K562 (cell line): ENCODE results near the gene NAP1L1. TPM values are rescaled to one million over a fixed set of nuclear protein-coding genes. Genes with fewer than 3 reads are reported as not detected.
A peak's percentile ranks its signal among the peaks of the same experiment; 100 is the strongest.

ENCODE experiments used
- ATAC-seq: fragments of 200-7000 bp; cut with Tn5 transposase; 3 replicates; pipeline ENCODE4 v1.9.1; 2020; ENCODE audit warnings: moderate library complexity
- BruUV-seq: library from RNA; stranded (reverse); fragments of 400-500 nt; replicated peaks from 2 replicates; lab custom pipeline; 2021; lab: Mats Ljungman, UMichigan
- CTCF ChIA-PET: fragments of 300-600 bp; formaldehyde crosslinking; extraction: SDS; loops from one replicate; lab custom pipeline; 2021; ENCODE audit warnings: low intra/inter-chr PET ratio; lab: Yijun Ruan, JAX
- POLR2A ChIA-PET: fragments of 300-600, 350-650 bp; sonication (Branson Sonifier 250); formaldehyde crosslinking; extraction: SDS; loops from one replicate; lab custom pipeline; 2021; ENCODE audit warnings: antibody characterized with exemption, inconsistent platforms; lab: Yijun Ruan, JAX
- DNase-seq, 4 experiments: peaks; one replicate each; pipeline versions ENCODE4 v3.0.0 to v3.0.0-alpha.2; 2011 to 2018; ENCODE audit warnings: low spot score in 3 of 4, mixed read lengths in 3 of 4; ENCODE audit errors: extremely low read depth in 1 of 4
- FAIRE-seq: peaks from 2 replicates; lab custom pipeline; 2011; peaks lifted over from hg19 to GRCh38; lab: Jason Lieb, UNC
- H2AFZ ChIP-seq: 2 replicates; pipeline ENCODE4 v1.6.0; 2011; ENCODE audit warnings: low read depth, low read length, control low read depth, inconsistent platforms
- H3K27ac ChIP-seq: fragments of 200-600 bp; 3 replicates; pipeline ENCODE4 v1.8.0; 2011; ENCODE audit warnings: low read depth, mild to moderate bottlenecking, control low read depth, inconsistent platforms, low read length, moderate library complexity, mixed read lengths; ENCODE audit errors: extremely low read depth
- H3K27me3 ChIP-seq, 2 experiments: fragments of 300-600 bp in 1 of 2; 2 replicates in 1 of 2; 3 replicates in 1 of 2; pipeline versions ENCODE4 v1.6.0 to v1.8.0; 2011; ENCODE audit warnings: inconsistent platforms in 2 of 2, low read length in 2 of 2, mild to moderate bottlenecking in 1 of 2, mixed read lengths in 1 of 2, moderate library complexity in 1 of 2; ENCODE audit not compliant: control insufficient read depth in 2 of 2, insufficient read depth in 2 of 2
- H3K36me3 ChIP-seq: fragments of 300-600 bp; 3 replicates; pipeline ENCODE4 v1.8.0; 2011; ENCODE audit warnings: mild to moderate bottlenecking, low read length, inconsistent platforms; ENCODE audit not compliant: control insufficient read depth, insufficient read depth
- H3K4me1 ChIP-seq, 2 experiments: fragments of 200-600 bp in 1 of 2; replicated peaks in 1 of 2; 2 replicates in 1 of 2; 3 replicates in 1 of 2; pipeline versions ENCODE4 v1.5.1 to v1.8.0; 2011; ENCODE audit warnings: inconsistent platforms in 2 of 2, low read length in 2 of 2, mild to moderate bottlenecking in 1 of 2, mixed read lengths in 1 of 2, moderate library complexity in 1 of 2; ENCODE audit not compliant: control insufficient read depth in 2 of 2, insufficient read depth in 2 of 2
- H3K4me2 ChIP-seq: 2 replicates; pipeline ENCODE4 v1.6.1; 2011; ENCODE audit warnings: low read length, control low read depth, inconsistent platforms, mixed read lengths; ENCODE audit not compliant: insufficient read depth
- H3K4me3 ChIP-seq: fragments of 200-600 bp; sonication (generic), shearing (Covaris generic); 2 replicates; pipeline ENCODE4 v1.5.1; 2016; ENCODE audit warnings: control low read depth, inconsistent platforms
- H3K79me2 ChIP-seq: fragments of 200-600 bp; 3 replicates; pipeline ENCODE4 v1.8.0; 2011; ENCODE audit warnings: low read length, inconsistent platforms; ENCODE audit not compliant: control insufficient read depth, insufficient read depth
- H3K9ac ChIP-seq, 2 experiments: 2 replicates each; pipeline versions ENCODE4 v1.6.0 to v1.6.1; 2011; ENCODE audit warnings: low read depth in 2 of 2, low read length in 2 of 2, control low read depth in 1 of 2, inconsistent platforms in 1 of 2, mild to moderate bottlenecking in 1 of 2, mixed read lengths in 1 of 2; ENCODE audit not compliant: insufficient read depth in 1 of 2
- H3K9me1 ChIP-seq: one replicate; pipeline ENCODE4 v1.6.0; 2011; ENCODE audit warnings: inconsistent platforms, mild to moderate bottlenecking, low read length, moderate library complexity; ENCODE audit not compliant: control insufficient read depth, insufficient read depth
- H3K9me3 ChIP-seq: replicated peaks from 2 replicates; pipeline ENCODE4 v1.5.1; 2011; ENCODE audit warnings: low read depth, low read length, inconsistent platforms; ENCODE audit not compliant: control insufficient read depth, insufficient read depth
- H4K20me1 ChIP-seq: replicated peaks from 2 replicates; pipeline ENCODE4 v1.6.1; 2011; ENCODE audit warnings: low read length, inconsistent platforms, mixed read lengths; ENCODE audit not compliant: control insufficient read depth, insufficient read depth
- BACH1 ChIP-seq: fragments of 200-800 bp; sonication (Bioruptor generic); IDR thresholded peaks from 2 replicates; pipeline ENCODE4 v1.6.1; 2016; ENCODE audit warnings: missing genetic modification characterization, missing compliant biosample characterization
- COPS2 ChIP-seq: fragments of 450-650 bp; conservative IDR thresholded peaks from 2 replicates; pipeline ENCODE4 v1.6.1; 2016; ENCODE audit warnings: mild to moderate bottlenecking, moderate library complexity
- ESRRA ChIP-seq: fragments of 450-650 bp; IDR thresholded peaks from 2 replicates; pipeline ENCODE4 v1.6.1; 2014; ENCODE audit warnings: low read depth, mild to moderate bottlenecking, moderate library complexity, borderline replicate concordance
- FOXJ3 ChIP-seq: sonication (generic); formaldehyde crosslinking; IDR thresholded peaks from 2 replicates; pipeline ENCODE4 v1.4.0; 2020; ENCODE audit warnings: mild to moderate bottlenecking, missing genetic modification reagents
- HDAC3 ChIP-seq: fragments of 450-650 bp; IDR thresholded peaks from 2 replicates; pipeline ENCODE4 v1.6.1; 2018; ENCODE audit warnings: borderline replicate concordance, mild to moderate bottlenecking, moderate library complexity; ENCODE audit not compliant: partially characterized antibody
- JUN ChIP-seq, 2 experiments: sonication (generic) in 1 of 2; formaldehyde crosslinking in 1 of 2; IDR thresholded peaks; 2 replicates each; pipeline versions ENCODE4 v1.6.1 to v1.8.0; 2012 to 2022; ENCODE audit warnings: borderline replicate concordance in 2 of 2, mild to moderate bottlenecking in 2 of 2, improper control_type of control experiment in 1 of 2, low read depth in 1 of 2, low read length in 1 of 2, missing genetic modification reagents in 1 of 2
- MCM5 ChIP-seq: fragments of 450-650 bp; IDR thresholded peaks from 2 replicates; pipeline ENCODE4 v1.6.1; 2016; ENCODE audit warnings: low read depth
- MECOM ChIP-seq: fragments of 250-450 bp; sonication (Bioruptor Pico); IDR thresholded peaks from 2 replicates; pipeline ENCODE4 v1.8.0; 2022; ENCODE audit warnings: inconsistent platforms
- MTA1 ChIP-seq: fragments of 450-650 bp; IDR thresholded peaks from 2 replicates; pipeline ENCODE4 v1.6.1; 2017; ENCODE audit warnings: borderline replicate concordance
- NR1H2 ChIP-seq: sonication (generic); formaldehyde crosslinking; IDR thresholded peaks from 2 replicates; pipeline ENCODE4 v1.4.0; 2020; ENCODE audit warnings: mild to moderate bottlenecking, missing genetic modification reagents
- RBM39 ChIP-seq: fragments of 200-400 bp; formaldehyde crosslinking; optimal IDR thresholded peaks from 2 replicates; pipeline ENCODE3; 2018; ENCODE audit warnings: low read depth, low read length
- SMARCA5 ChIP-seq: fragments of 450-650 bp; IDR thresholded peaks from 2 replicates; pipeline ENCODE4 v1.6.1; 2016
- ZBTB7A ChIP-seq: IDR thresholded peaks from 2 replicates; pipeline ENCODE4 v1.6.1; 2011; ENCODE audit warnings: low read depth, mild to moderate bottlenecking, low read length, moderate library complexity, borderline replicate concordance; ENCODE audit not compliant: control insufficient read depth
- ZNF507 ChIP-seq: conservative IDR thresholded peaks from 2 replicates; pipeline ENCODE4 v1.6.1; 2017; ENCODE audit warnings: missing genetic modification characterization, missing compliant biosample characterization
- ZNF639 ChIP-seq, 2 experiments: fragments of 200-800 bp in 1 of 2; sonication (Bioruptor generic) in 1 of 2; sonication (generic) in 1 of 2; formaldehyde crosslinking in 1 of 2; IDR thresholded peaks in 1 of 2; conservative IDR thresholded peaks in 1 of 2; 2 replicates each; pipeline versions ENCODE4 v1.5.0 to v1.6.1; 2016 to 2020; ENCODE audit warnings: missing compliant biosample characterization in 1 of 2, missing genetic modification characterization in 1 of 2, missing genetic modification reagents in 1 of 2
- ZNF778 ChIP-seq: fragments of 450-650 bp; formaldehyde crosslinking; IDR thresholded peaks from 2 replicates; pipeline ENCODE4 v1.4.0; 2020; ENCODE audit warnings: mild to moderate bottlenecking, moderate library complexity
- WGBS: fragments of 100-300 bp; shearing (Covaris generic); methylation state at CpG from one replicate; pipeline ENCODE4 v1.1.6; 2016; ENCODE audit warnings: low coverage, mixed read lengths; ENCODE audit not compliant: insufficient coverage; ENCODE audit errors: missing lambda C conversion rate; 5-methylcytosine and 5-hydroxymethylcytosine counted together
- in situ Hi-C: fragments of 300-500 bp; cut with MboI; formaldehyde crosslinking; loops from 4 replicates; pipeline ENCODE4 v1.15.0; 2018; ENCODE audit warnings: inconsistent platforms, mixed read lengths
- intact Hi-C: fragments of 100-400 bp; cut with micrococcal nuclease; formaldehyde crosslinking; loops from 2 replicates; pipeline ENCODE4 v1.14.2; 2022
- polyA plus RNA-seq, 8 experiments: library from polyadenylated mRNA; depleted of rRNA in 4 of 8; stranded (reverse) in 5 of 8; unstranded in 3 of 8; fragments of >200 nt; fragmentation: Nextera tagmentation in 2 of 8; fragmentation: Illumina TruSeq in 1 of 8; extraction: Ambion mirVana in 2 of 8; extraction: Trizol in 1 of 8; gene quantifications; 2 replicates each; pipeline versions ENCODE4 v1.2.1 to v1.2.3, GENCODE V29; 2011 to 2014; ENCODE audit warnings: inconsistent platforms in 1 of 8, missing spikeins in 1 of 8
- total RNA-seq, 7 experiments: library from RNA; depleted of rRNA in 6 of 7; stranded (reverse); fragments of >200 nt in 6 of 7; fragmentation: Illumina TruSeq in 2 of 7; extraction: Trizol in 2 of 7; gene quantifications; 2 replicates each; pipeline versions ENCODE4 v1.2.1 to v1.2.3, GENCODE V29; 2011 to 2021; ENCODE audit warnings: low replicate concordance in 1 of 7
- TF ChIP-seq, protein P1 (sequence below): fragments of 450-650 bp; formaldehyde crosslinking; IDR thresholded peaks from 2 replicates; pipeline ENCODE4 v1.4.0; 2022; ENCODE audit warnings: missing genetic modification characterization

NAP1L1 gene
- total and polyA plus RNA-seq, 9 of the 15 experiments (the other 6 are each of a cell fraction or from before 2014, with no cell fraction given), result 287 to 747 (median 450) TPM

DNA sequence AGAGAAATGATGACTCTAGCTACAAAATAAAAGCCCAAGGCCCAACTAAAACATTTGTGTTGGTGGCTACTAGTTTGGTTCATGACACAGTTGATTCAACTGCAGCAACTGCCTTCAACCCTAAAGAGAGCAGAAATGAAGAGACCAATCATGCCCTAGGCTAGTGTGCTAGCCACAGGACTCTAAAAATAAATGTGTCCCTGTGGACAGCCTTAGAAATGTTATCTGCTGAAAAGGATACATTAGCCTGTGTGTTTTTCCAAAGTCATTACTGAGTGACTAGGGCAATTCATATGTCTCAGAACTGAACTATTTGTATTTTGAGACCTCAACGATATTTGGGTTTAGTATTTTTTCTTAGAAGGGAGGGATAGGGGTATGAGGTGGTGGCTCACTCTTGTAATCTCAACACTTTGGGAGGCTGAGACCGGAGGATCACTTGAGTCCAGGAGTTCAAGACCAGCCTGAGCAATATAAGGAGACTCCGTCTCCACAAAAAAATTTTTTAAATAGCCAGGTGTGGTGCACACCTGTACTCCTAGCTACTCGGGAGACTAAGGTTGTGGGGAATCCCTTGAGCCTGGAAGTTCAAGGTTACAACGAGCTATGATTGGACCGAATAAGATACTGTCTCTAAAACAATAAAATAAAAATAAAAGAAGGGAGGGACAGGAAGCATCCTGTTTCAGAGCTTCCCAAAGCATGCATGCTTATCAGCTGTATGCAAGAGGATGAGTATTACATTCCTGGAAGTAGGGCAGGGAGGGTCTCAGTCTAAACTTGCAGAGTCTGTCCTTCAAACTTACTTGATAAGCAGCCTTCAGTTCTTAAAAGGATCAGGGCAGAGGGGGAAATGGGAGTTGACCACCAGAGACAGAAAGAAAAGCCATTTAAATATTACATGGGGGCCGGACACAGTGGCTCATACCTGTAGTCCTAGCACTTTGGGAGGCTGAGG is 29.6 kb upstream of the NAP1L1 start (continued):
- TF ChIP-seq ZBTB7A (peak; percentile 46; the same call in 1 of the 2 replicates), JUN (IDR thresholded peaks at IDR 0.05; ENCODE audit: borderline replicate concordance, low read depth, low read length) (peak; percentile 33; the same call in 1 of the 2 replicates), JUN (CRISPR knock-in tag; IDR thresholded peaks at IDR 0.05; ENCODE audit: borderline replicate concordance) (no peak), ESRRA (peak; percentile 16; the same call in 1 of the 2 replicates), ZNF507 (no peak), HDAC3 (peak; percentile 47)

GRCh38 chr12:76111209-76111749 is 26.8 kb upstream of the NAP1L1 start:
- intact Hi-C loops (loop anchor here (5.0 kb wide), 1 partner anchor 46 kb away; no protein-coding TSS in a partner anchor), in situ Hi-C loops (no loop called here)
- no peaks in the 10 kb centered on the region for H4K20me1 ChIP-seq
- H3K27me3 ChIP-seq, result no peaks in the 10 kb centered on the region
- no peak overlapping the region for H3K4me3 ChIP-seq
- no peak for FAIRE-seq
- 0% methylated on average over 1 of the region's 1 CpG for WGBS
- no peak overlapping the region for H3K4me2 ChIP-seq
- H2AFZ ChIP-seq, result 0 out of 2 replicates have a peak overlapping the region, but pooled peaks have one; percentile 32
- POLR2A ChIA-PET, result interaction anchor here (0.6 to 0.7 kb wide), 2 partner anchors 98 to 237 kb away, joined by 3 read pairs; partner anchors contain the start of gene BBS10
- no peak for DNase-seq
- no TSS peak for BruUV-seq
- CTCF ChIA-PET, result no interaction called here
- H3K27ac ChIP-seq, result no peak overlapping the region
- no peaks in the 10 kb centered on the region for H3K9me3 ChIP-seq
- H3K9ac ChIP-seq, result no peak overlapping the region
- H3K9me1 ChIP-seq, result no peaks in the 10 kb centered on the region
- no peak for ATAC-seq
- no peaks in the 10 kb centered on the region for H3K79me2 ChIP-seq
- H3K4me1 ChIP-seq, result peaks cover 19 to 39% of the 10 kb centered on the region in 2 experiments; a peak in 4 of 5 replicates
- H3K36me3 ChIP-seq, result no peaks in the 10 kb centered on the region
- no peak for TF ChIP-seq ZNF639 (CRISPR knock-in tag; conservative IDR thresholded peaks at IDR 0.05 in 1 of 2, IDR thresholded peaks at IDR 0.05 in 1 of 2)
- no peak for TF ChIP-seq ZNF778
- no peak for TF ChIP-seq NR1H2 (CRISPR knock-in tag)
- TF ChIP-seq COPS2, result no peak
- TF ChIP-seq FOXJ3, result no peak
- no peak for TF ChIP-seq MCM5
- TF ChIP-seq RBM39, result no peak
- no peak for TF ChIP-seq MECOM
- 0 out of 2 replicates have a peak, but pooled peaks have one; percentile 60 for TF ChIP-seq MTA1
- TF ChIP-seq SMARCA5, result peak; percentile 46; the same call in 1 of the 2 replicates
- TF ChIP-seq, protein P1, sequence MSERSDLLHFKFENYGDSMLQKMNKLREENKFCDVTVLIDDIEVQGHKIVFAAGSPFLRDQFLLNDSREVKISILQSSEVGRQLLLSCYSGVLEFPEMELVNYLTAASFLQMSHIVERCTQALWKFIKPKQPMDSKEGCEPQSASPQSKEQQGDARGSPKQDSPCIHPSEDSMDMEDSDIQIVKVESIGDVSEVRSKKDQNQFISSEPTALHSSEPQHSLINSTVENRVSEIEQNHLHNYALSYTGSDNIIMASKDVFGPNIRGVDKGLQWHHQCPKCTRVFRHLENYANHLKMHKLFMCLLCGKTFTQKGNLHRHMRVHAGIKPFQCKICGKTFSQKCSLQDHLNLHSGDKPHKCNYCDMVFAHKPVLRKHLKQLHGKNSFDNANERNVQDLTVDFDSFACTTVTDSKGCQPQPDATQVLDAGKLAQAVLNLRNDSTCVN, result 0 out of 2 replicates have a peak, but pooled peaks have one; percentile 7
- no peak for TF ChIP-seq BACH1 (tag)
